Endothelial cell of umbilical vein (primary cell): ENCODE data around the gene VPS54.

ENCODE experiments used
- CTCF ChIP-seq, 2 donors: IDR thresholded peaks; 1 replicate in 1 of 2; 2 replicates in 1 of 2; pipeline ENCODE4 v1.5.1; 2011; ENCODE audit warnings: low read length in 2 of 2, mild to moderate bottlenecking in 2 of 2, moderate library complexity in 2 of 2, control low read depth in 1 of 2, inconsistent platforms in 1 of 2, low read depth in 1 of 2; ENCODE audit not compliant: insufficient read depth in 1 of 2; ENCODE audit errors: extremely low read depth in 1 of 2
- POLR2A ChIP-seq: IDR thresholded peaks from 2 replicates; pipeline ENCODE4 v1.6.1; 2012; ENCODE audit warnings: low read depth, mild to moderate bottlenecking, control low read depth, low read length
- POLR2AphosphoS5 ChIP-seq: IDR thresholded peaks from 2 replicates; pipeline ENCODE4 v1.6.1; 2012; ENCODE audit warnings: low read depth, mild to moderate bottlenecking, control low read depth, low read length, moderate library complexity; ENCODE audit not compliant: insufficient read depth

- TF ChIP-seq CTCF (IDR thresholded peaks at IDR 0.05; ENCODE audit: extremely low read depth in 1 of 2, insufficient read depth in 1 of 2, low read depth in 1 of 2, low read length in 2 of 2) (no peak), POLR2A (no peak), POLR2AphosphoS5 (no peak)
Observed at GRCh38 chr2:64008434-64009009, 10.7 kb downstream of the VPS54 start.
